Measurements from ENCODE around the gene ABO. TPM values are rescaled to one million over a fixed set of nuclear protein-coding genes. Genes with fewer than 3 reads are reported as not detected.

Gene ABO
- total and polyA plus RNA-seq, 10 of the 15 experiments (the other 5 are each of a cell fraction or from before 2014, with no cell fraction given): 0.10 TPM; not detected in 9

GRCh38 chr9:133238851-133239532 lies 36.0 kb downstream of the ABO start:
- H3K36me3 ChIP-seq (ENCODE audit: control insufficient read depth in 2 of 2, insufficient read depth in 2 of 2, low read length in 1 of 2): no peaks in the 10 kb centered on the region
- no peak overlapping the region for H3K27ac ChIP-seq (ENCODE audit: control insufficient read depth, insufficient read depth)
- CTCF ChIA-PET: interaction anchor here (0.6 to 2.0 kb wide), 11 partner anchors 12 to 304 kb away, joined by 3 to 9 read pairs (median 3); no protein-coding TSS in a partner anchor
- intact Hi-C loops (cut with micrococcal nuclease; ENCODE audit: unreplicated experiment): no loop called here
- POLR2A ChIA-PET: no interaction called here
- in situ Hi-C loops (cut with MboI): no loop called here
- H3K4me3 ChIP-seq: no peak overlapping the region
- TF ChIP-seq TCF12 (IDR thresholded peaks at IDR 0.05; ENCODE audit: low read depth, low read length): no peak
- peak; percentile 27; the same call in 1 of the 2 replicates for TF ChIP-seq SMC3 (IDR thresholded peaks at IDR 0.05; ENCODE audit: borderline replicate concordance, low read length)
- no peak for TF ChIP-seq ELK1 (IDR thresholded peaks at IDR 0.05; ENCODE audit: low read depth, low read length)
- peak; percentile 22; the same call in 1 of the 2 replicates for TF ChIP-seq RAD21 (IDR thresholded peaks at IDR 0.05; ENCODE audit: insufficient read depth, low read depth, low read length)
- peak; percentile 55 to 70 (median 56) for TF ChIP-seq CTCF (IDR thresholded peaks at IDR 0.05 in 2 of 3, conservative IDR thresholded peaks at IDR 0.05 in 1 of 3; ENCODE audit: control insufficient read depth in 2 of 3, extremely low read depth in 1 of 3, insufficient read depth in 1 of 3, low read depth in 3 of 3, low read length in 3 of 3)
- no peak overlapping the region for H3K4me2 ChIP-seq (ENCODE audit: control insufficient read depth, insufficient read depth)
- SMC1A ChIA-PET (ENCODE audit: uncharacterized antibody, unreplicated experiment): interaction anchor here (0.5 kb wide), 1 partner anchor 533 kb away, joined by 3 read pairs; no protein-coding TSS in a partner anchor
- no peak for DNase-seq (ENCODE audit: low read depth, low spot score)
- H3K4me1 ChIP-seq (ENCODE audit: control insufficient read depth, insufficient read depth, low read length): no peaks in the 10 kb centered on the region
- no peaks in the 10 kb centered on the region for H3K9me3 ChIP-seq (replicated peaks; ENCODE audit: control insufficient read depth, insufficient read depth, low read length)
- ATAC-seq: peak; percentile 96
- no peak overlapping the region for H3K9ac ChIP-seq (ENCODE audit: control insufficient read depth, insufficient read depth, low read length)
- no TSS peak for BruUV-seq (replicated peaks)
- WGBS (ENCODE audit: insufficient coverage, insufficient replicate concordance, low lambda C conversion rate, missing lambda C conversion rate): 16% methylated on average over 26 of the region's 26 CpGs
- RAD21 ChIA-PET (ENCODE audit: unreplicated experiment): interaction anchor here (0.5 kb wide), 1 partner anchor 54 kb away, joined by 3 read pairs; no protein-coding TSS in a partner anchor
- H3K79me2 ChIP-seq (ENCODE audit: control insufficient read depth, insufficient read depth, low read length): no peaks in the 10 kb centered on the region
- H4K20me1 ChIP-seq (ENCODE audit: control insufficient read depth, insufficient read depth): no peaks in the 10 kb centered on the region
- H2AFZ ChIP-seq (ENCODE audit: control insufficient read depth, low read depth, low read length): peak overlapping the region; percentile 26; the same call in 1 of the 2 replicates
- H3K27me3 ChIP-seq (replicated peaks in 1 of 2; ENCODE audit: control insufficient read depth in 2 of 2, insufficient read depth in 2 of 2, low read length in 1 of 2): no peaks in the 10 kb centered on the region
- no peak for FAIRE-seq

All from GM12878 (cell line).